Activated T-helper 17 cell treated with anti-CD3 and anti-CD28 coated beads, Interleukin-2, amount 50 U/mL, for 72 hours (primary cell): ENCODE measurements around the gene CATSPER3. TPM values are rescaled to one million over a fixed set of nuclear protein-coding genes. Genes with fewer than 3 reads are reported as not detected.

Experiments used
- ATAC-seq: fragments of 150-1000 bp; cut with Tn5 transposase; replicated peaks from 2 replicates; pipeline ENCODE4 v1.10.0; 2021; ENCODE audit warnings: mild to moderate bottlenecking, moderate library complexity
- H3K27ac Mint-ChIP-seq: one replicate; pipeline ENCODE4 v1.8.0; 2022; ENCODE audit warnings: mixed read lengths
- H3K27me3 Mint-ChIP-seq: one replicate; pipeline ENCODE4 v1.8.0; 2022; ENCODE audit warnings: mixed read lengths
- H3K36me3 Mint-ChIP-seq: one replicate; pipeline ENCODE4 v1.8.0; 2022; ENCODE audit warnings: low read depth, mild to moderate bottlenecking, mixed read lengths
- H3K4me1 Mint-ChIP-seq: one replicate; pipeline ENCODE4 v1.8.0; 2022; ENCODE audit warnings: mixed read lengths
- H3K4me3 Mint-ChIP-seq: one replicate; pipeline ENCODE4 v1.8.0; 2022; ENCODE audit warnings: mild to moderate bottlenecking, mixed read lengths
- H3K9me3 Mint-ChIP-seq: one replicate; pipeline ENCODE4 v1.8.0; 2022; ENCODE audit warnings: mixed read lengths
- total RNA-seq, 2 donors: library from RNA; stranded (reverse); gene quantifications; one replicate each; pipeline ENCODE4 v1.2.3, GENCODE V29; 2022

CATSPER3 gene
- total RNA-seq, 2 donors from 2014 or later = 0.50 to 0.82 TPM

DNA sequence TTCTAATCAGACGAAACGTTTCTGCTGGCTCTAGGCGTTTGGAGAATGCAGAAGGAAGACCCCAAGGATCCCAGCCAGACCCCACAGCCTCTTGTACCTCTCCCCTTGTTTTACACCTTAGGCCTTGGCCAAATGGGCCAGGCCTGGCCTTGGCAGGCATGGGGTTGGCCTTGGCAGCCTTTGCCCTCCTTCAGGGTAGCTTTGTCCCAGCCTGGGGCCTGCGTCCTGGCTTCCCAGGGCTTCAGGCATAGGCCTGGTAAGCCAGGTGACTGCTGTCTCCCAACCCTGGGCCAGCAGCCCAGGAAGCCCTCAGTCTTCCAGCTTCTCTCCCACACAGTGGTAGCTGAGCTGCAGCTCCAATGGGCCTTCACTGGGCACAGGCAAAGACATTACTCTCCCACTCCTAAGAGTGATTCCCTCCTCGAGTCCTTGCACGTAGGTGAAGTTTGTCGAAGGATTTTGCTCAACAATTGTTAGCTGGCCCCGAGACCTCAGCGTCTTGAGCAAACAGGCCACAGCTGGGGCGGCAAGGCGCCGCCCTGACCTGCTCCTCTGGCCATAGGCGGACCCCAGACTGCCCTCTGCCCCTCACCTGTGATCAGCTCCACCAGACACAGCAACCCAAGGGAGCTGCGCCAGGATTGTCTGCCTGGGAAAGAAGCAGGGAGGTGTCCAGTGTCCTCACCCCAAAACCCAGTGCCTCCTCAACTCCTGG lies 67.4 kb downstream of the CATSPER3 start:
- Mint-ChIP-seq H3K9me3 (no peaks in the 10 kb centered on the region), H3K4me3 (peak overlapping the region; percentile 76), H3K27me3 (peaks cover 61% of the 10 kb centered on the region), H3K27ac (no peak overlapping the region), H3K4me1 (peaks cover 15% of the 10 kb centered on the region), H3K36me3 (peaks cover 15% of the 10 kb centered on the region)
- ATAC-seq = no peak

DNA sequence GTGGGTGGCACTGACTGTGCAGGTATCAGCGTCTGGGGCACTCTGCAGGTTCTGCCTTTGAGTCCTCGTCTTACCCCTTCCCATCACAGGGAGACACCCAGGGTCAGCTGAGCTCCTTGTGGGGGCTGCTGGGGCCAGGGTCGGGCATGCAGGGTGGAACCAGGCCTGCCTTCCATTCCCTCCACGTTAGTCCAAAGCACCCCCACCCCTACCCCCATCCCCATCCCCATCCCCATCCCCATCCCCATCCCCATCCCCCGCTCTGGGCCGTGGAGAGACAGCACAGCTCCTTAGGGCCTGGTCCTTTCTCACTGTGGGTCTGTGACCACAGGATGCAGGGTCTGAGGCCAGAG lies 67.9 kb downstream of the CATSPER3 start:
- no peak overlapping the region for H3K27ac Mint-ChIP-seq
- H3K27me3 Mint-ChIP-seq = peaks cover 55% of the 10 kb centered on the region
- no peak for ATAC-seq
- H3K36me3 Mint-ChIP-seq = peaks cover 15% of the 10 kb centered on the region
- H3K4me1 Mint-ChIP-seq = peaks cover 11% of the 10 kb centered on the region
- no peaks in the 10 kb centered on the region for H3K9me3 Mint-ChIP-seq
- peak overlapping the region; percentile 76 for H3K4me3 Mint-ChIP-seq

DNA sequence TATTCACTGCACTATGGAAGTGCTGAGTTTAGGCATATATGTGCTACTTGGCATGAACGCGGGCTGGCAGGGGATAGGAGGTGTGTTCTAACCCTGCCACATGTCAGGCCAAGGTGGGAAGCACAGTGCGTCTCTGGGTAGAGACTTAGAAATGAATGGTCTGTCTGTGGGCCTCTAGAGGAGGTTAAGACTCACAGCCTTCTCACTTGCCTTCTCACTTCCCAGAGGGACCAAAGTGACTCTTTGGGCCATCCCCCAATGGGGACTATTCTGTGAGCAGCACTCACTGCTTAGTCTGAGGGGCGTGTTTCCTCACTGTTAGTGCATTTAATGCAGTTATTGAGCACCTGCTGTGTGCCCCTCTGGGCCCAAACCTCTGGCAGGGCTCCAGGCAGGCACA lies 68.7 kb downstream of the CATSPER3 start:
- peaks cover 53% of the 10 kb centered on the region for H3K27me3 Mint-ChIP-seq
- peaks cover 15% of the 10 kb centered on the region for H3K36me3 Mint-ChIP-seq
- no peak overlapping the region for H3K27ac Mint-ChIP-seq
- no peaks in the 10 kb centered on the region for H3K9me3 Mint-ChIP-seq
- H3K4me1 Mint-ChIP-seq = peaks cover 11% of the 10 kb centered on the region
- no peak overlapping the region for H3K4me3 Mint-ChIP-seq
- ATAC-seq = no peak

DNA sequence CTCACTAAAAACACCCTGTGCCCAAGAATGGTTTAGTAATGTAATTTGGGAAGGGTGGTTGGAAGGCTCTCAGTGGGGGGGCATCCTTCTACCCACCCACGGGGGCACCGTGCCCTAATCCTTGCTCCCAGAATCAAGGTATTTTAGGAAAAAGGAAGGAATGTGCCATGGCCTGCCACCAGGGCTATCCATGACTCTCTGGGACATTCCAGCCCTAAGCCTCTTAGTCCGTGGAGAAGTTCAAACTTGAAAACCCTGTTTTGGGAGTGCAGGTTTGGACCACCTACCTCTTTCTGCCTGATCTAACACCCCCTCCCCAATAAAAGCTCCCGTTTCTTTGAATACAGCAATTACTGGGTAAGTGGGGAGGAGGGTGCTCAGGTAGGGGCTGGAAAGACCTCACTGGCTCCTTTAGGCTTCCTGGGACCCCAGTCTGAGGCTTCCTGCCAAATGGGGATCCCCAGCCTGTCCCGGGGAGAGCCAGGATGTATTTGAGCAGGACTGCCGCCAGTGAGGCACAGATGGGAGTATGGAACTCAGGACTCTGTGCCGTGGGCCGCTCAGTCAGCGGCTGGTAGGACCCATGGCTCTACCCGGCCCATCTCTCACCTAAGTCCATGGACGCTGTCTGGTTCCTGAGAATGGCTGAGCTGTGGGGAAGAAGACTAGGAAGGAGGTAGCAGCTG lies 70.0 kb downstream of the CATSPER3 start:
- peaks cover 6% of the 10 kb centered on the region for H3K4me1 Mint-ChIP-seq
- peaks cover 55% of the 10 kb centered on the region for H3K27me3 Mint-ChIP-seq
- no peak overlapping the region for H3K4me3 Mint-ChIP-seq
- peaks cover 9% of the 10 kb centered on the region for H3K36me3 Mint-ChIP-seq
- no peak for ATAC-seq
- H3K9me3 Mint-ChIP-seq = no peaks in the 10 kb centered on the region
- H3K27ac Mint-ChIP-seq = no peak overlapping the region

DNA sequence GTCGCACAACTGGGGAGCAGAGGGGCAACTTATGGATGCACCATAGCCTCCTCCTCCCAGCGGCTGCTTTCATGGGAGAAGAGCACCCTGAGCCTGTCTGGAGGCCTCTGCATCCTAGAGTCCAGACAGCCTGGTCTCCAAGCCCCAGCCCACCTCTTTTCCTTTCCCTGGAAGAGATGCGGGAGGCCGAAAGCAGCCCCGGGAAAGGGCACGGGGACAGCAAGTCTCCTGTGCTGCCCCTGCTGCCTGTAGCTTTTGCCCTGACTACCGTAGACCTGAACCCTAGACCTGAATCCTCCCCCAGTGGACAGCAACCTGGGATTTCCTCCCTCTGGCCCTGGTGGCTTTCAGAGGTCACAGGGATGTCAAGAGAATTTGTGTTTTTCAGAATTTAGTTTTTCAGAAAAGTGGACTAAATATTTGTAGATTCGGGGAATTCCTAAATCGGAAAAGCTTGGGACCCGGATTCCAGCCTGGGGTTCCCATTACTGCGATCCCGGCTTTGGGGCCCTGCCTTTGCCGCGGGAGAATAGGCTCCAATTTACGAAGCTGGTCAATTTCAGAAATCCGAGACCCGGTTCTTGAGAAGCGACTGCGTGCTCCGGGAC lies 70.6 kb downstream of the CATSPER3 start:
- Mint-ChIP-seq H3K9me3 (no peaks in the 10 kb centered on the region), H3K36me3 (peaks cover 9% of the 10 kb centered on the region), H3K27me3 (peaks cover 56% of the 10 kb centered on the region), H3K4me1 (peaks cover 6% of the 10 kb centered on the region), H3K27ac (no peak overlapping the region), H3K4me3 (peak overlapping the region; percentile 12)
- ATAC-seq = no peak

DNA sequence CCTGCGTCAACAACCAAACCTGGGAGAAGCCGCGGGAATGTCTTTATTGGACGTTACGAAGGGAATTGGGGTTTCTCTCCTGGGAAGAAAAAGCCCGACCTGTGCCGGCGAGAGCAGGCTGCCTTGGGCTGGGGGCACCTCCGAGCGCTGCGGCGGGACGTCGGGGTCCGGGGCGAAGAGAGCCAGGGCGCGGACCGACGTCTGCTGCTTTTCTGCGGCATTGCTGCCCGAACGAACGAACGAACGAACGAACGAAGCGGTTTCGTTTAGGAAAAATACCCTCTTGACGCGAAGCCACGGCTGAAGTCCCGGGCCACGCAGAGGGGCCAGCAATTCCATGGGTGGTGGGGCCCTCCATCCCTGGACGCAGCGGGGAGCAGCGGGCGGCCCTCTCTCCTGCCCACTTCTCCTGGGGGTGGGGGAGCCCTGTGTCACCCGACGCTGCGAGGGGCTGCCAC lies 71.1 kb downstream of the CATSPER3 start:
- Mint-ChIP-seq H3K9me3 (no peaks in the 10 kb centered on the region), H3K4me3 (peak overlapping the region; percentile 12), H3K27ac (no peak overlapping the region), H3K4me1 (peaks cover 6% of the 10 kb centered on the region), H3K36me3 (peaks cover 9% of the 10 kb centered on the region), H3K27me3 (peaks cover 59% of the 10 kb centered on the region)
- no peak for ATAC-seq

DNA sequence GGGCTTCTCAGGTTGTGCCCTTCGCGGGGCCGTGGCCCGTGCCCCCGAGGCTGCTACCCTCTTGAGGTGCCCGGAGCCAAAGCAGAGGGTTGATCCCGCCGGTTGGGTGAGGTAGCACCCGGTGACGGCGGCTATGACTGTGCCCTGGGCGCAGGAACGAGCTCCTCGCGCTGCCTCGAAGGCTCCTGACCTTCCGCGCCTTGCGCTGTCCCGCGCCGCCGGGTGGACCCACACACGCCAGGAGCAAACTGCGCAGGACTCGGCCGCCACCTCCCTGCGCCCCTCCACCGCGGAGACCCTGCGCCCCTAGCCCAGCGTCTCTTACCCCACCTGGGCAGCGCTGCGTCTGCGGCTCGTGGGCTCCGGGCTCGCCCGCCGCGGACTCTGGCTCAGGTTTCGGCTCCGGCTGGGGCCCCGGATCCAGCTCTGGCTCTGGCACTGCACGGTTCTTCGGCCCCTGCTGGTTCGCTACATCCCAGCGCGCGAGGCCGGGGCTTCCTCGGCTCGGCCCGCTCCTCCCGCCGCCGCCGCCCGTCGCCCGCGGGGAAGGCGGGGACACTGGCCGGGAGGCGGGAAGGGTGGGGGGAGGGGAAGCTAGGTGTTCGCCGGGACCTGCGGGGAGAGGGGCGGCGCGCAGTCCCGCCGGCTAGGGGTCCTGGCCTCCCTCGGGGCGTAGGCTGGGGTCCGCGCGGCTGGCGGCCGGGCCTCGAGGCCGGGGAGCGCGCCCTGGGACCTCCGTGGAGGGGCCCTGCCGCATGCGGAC lies 71.7 kb downstream of the CATSPER3 start:
- Mint-ChIP-seq H3K36me3 (peaks cover 8% of the 10 kb centered on the region), H3K27ac (no peak overlapping the region), H3K4me3 (no peak overlapping the region), H3K9me3 (no peaks in the 10 kb centered on the region), H3K27me3 (peaks cover 62% of the 10 kb centered on the region), H3K4me1 (peaks cover 6% of the 10 kb centered on the region)
- ATAC-seq = no peak

DNA sequence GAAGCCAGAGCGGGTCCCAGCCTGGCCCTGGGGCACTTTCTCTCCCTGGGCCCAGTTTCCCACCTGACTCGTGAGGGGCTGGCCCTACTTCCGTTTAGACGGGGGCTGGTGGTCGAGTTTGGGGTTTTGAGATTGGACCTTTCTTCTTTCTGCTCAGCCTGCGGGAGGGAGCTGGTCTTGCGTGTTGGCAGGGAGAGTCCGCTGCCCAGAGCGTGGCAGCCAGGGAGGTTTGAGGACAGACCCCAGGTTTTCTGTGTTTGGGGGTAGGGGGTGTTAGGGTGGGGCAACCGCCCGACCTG lies 72.3 kb downstream of the CATSPER3 start:
- Mint-ChIP-seq H3K27me3 (peaks cover 60% of the 10 kb centered on the region), H3K27ac (no peak overlapping the region), H3K9me3 (no peaks in the 10 kb centered on the region), H3K36me3 (peaks cover 2% of the 10 kb centered on the region), H3K4me3 (peak overlapping the region; percentile 26), H3K4me1 (peaks cover 2% of the 10 kb centered on the region)
- ATAC-seq = no peak

DNA sequence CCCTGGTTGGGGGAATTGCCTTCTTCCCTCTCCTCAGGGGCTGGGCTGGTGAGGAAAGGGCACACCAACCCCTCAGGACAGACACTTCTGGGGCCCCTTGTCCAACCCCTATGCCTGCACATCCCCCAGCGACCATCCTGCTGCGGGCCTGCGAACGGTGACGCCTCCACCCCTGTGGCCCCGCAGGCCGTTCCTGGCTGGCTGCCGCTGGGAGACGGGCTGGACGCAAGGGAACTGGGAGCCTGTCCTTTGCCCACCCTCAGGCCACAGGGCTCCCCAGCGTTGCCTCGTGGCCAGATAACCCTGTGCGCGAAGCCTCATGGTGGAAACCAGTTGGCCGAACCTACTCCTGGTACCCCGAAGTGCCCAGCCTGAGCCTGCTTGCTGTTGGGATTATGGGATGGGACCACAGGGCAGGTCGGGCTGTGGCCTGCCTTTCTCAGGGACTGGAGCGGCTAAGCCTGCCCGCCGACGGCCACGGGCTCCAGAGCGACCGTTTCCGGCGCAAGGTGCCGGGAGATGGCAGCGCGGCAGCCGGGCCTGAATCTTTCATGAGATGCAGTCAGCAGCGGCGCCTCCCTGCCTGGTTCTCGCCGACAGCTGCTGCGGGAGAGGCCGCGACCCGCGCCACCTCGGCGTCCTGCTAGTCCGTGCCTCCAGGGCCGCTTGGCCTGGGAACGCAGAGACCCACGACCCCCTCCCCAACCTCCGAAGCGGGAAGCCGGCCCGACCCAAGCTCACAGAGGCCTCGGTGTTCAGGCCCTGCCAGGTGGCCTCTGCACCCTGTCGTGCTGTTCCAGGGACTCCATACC lies 72.8 kb downstream of the CATSPER3 start:
- no peak for ATAC-seq

DNA sequence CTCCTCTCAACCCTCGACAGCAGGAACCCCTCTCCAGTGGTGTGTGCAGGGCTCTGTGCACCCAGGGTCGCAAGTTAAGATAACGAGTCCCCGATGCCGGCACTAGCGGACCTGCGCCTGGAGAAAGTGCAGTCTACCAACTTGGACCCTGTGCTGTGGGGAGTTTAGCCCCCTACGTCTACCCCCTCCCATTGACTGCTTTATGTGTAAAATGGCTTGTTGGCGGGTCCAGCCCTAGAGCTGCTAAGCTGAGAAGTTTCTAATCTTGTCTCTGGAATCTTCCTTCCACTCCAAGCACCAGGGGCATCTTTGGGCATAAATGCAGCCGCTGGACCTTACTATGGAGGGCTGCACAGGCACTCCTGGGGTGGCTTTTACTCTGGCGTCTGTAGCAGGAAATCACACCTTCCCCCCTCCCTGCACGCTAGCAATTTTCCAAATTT lies 73.5 kb downstream of the CATSPER3 start:
- Mint-ChIP-seq H3K9me3 (no peaks in the 10 kb centered on the region), H3K27ac (no peak overlapping the region), H3K4me3 (no peak overlapping the region), H3K27me3 (peaks cover 55% of the 10 kb centered on the region), H3K36me3 (no peaks in the 10 kb centered on the region), H3K4me1 (no peaks in the 10 kb centered on the region)
- no peak for ATAC-seq

More for the DNA sequence above, 72.8 kb downstream of the CATSPER3 start:
- Mint-ChIP-seq H3K4me1 (no peaks in the 10 kb centered on the region), H3K4me3 (peak overlapping the region; percentile 26), H3K27me3 (peaks cover 59% of the 10 kb centered on the region), H3K27ac (no peak overlapping the region), H3K36me3 (no peaks in the 10 kb centered on the region), H3K9me3 (no peaks in the 10 kb centered on the region)

DNA sequence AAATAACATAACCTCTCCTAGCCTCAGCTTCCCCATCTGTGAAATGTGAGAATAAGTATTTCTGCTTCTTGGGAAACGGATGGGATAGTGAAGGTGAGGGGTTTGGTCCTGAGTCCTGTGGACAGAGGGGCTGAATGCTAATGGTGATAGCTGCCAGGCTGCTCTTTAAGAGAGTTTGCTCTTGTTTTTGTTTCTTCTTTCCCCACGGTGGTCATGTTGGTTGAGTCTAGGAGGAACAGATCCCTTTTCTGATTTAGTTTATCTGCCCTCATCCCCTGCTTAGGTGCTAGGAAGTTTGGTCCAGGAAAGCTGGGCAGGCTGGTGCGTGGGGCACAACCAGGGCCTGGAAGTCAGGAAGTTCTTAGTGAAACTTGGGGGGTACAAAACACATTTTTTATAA lies 74.0 kb downstream of the CATSPER3 start:
- Mint-ChIP-seq H3K9me3 (no peaks in the 10 kb centered on the region), H3K27ac (no peak overlapping the region), H3K36me3 (no peaks in the 10 kb centered on the region), H3K27me3 (peaks cover 56% of the 10 kb centered on the region), H3K4me3 (no peak overlapping the region), H3K4me1 (no peaks in the 10 kb centered on the region)
- no peak for ATAC-seq

DNA sequence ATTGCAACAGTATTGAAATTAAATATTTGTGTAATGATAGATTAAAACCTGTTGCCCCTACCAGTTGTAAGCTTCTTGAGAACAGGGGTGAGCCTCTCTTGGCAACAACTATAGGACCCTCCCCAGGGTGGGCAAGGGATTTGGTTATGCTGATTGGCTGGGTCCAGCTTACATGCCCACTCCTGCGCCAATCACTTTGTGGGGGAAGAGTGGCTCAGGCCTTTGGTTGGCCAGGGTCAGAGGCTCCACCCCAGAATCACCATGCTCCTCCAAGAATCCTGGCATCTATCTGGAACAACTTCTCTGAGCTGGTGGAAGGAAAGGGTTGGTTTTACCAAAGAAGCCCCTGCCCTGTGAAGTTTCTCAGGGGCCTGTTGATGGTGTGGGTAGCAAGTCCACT lies 74.9 kb downstream of the CATSPER3 start:
- no peak for ATAC-seq
- H3K4me1 Mint-ChIP-seq = no peaks in the 10 kb centered on the region
- no peak overlapping the region for H3K27ac Mint-ChIP-seq
- H3K9me3 Mint-ChIP-seq = no peaks in the 10 kb centered on the region
- peaks cover 50% of the 10 kb centered on the region for H3K27me3 Mint-ChIP-seq
- no peaks in the 10 kb centered on the region for H3K36me3 Mint-ChIP-seq
- no peak overlapping the region for H3K4me3 Mint-ChIP-seq

DNA sequence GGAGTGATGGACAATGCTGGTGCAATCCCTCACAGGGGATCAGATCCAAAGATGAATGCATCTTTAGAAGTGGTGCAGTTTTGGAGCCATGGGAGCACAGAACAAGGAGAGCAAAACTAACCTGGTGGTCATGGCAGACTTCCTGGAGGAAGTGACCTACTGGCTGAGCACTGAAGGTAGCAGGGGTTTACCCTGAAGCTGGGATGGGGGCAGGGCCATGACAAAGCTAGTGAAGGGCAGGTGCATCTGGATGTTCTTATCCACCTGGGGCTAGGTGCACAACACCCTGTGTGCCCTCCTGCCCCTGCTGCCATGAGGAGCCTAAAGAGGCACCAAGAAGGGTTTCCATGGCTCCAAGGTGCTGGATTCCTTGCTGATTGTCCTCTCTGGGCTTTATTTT lies 77.8 kb downstream of the CATSPER3 start:
- ATAC-seq = no peak
- Mint-ChIP-seq H3K27me3 (peaks cover 54% of the 10 kb centered on the region), H3K4me1 (no peaks in the 10 kb centered on the region), H3K4me3 (no peak overlapping the region), H3K9me3 (no peaks in the 10 kb centered on the region), H3K27ac (no peak overlapping the region), H3K36me3 (no peaks in the 10 kb centered on the region)
